ELF-1 (cell line): ENCODE measurements around the gene MBD3L3.
"Not testable (repeated sequence)": the region's sequence is repeated elsewhere in the genome, so short reads cannot be mapped to it uniquely, and the experiment has no call there.

Experiments
- DNase-seq: peaks from one replicate; pipeline ENCODE4 v3.0.0-alpha.2; 2016; ENCODE audit warnings: low read depth, low spot score

Gene MBD3L3

GRCh38 chr19:7058576-7058975, at the start of gene MBD3L3:
MBD3L3 (minus strand) TSS chr19:7058676; CDS start chr19:7058605, 71 bp downstream.
- not testable (repeated sequence) for DNase-seq

GRCh38 chr19:7106711-7107657, 48.5 kb upstream of the MBD3L3 start:
- DNase-seq = no peak

GRCh38 chr19:7104747-7105447, 46.4 kb upstream of the MBD3L3 start:
- DNase-seq = no peak

GRCh38 chr19:7101498-7102253, 43.2 kb upstream of the MBD3L3 start:
- no peak for DNase-seq

GRCh38 chr19:7099597-7099921, 41.1 kb upstream of the MBD3L3 start:
- peak; percentile 86 for DNase-seq

- DNase-seq = peak; percentile 96
Observed at GRCh38 chr19:7098701-7099596, 40.5 kb upstream of the MBD3L3 start.

DNA sequence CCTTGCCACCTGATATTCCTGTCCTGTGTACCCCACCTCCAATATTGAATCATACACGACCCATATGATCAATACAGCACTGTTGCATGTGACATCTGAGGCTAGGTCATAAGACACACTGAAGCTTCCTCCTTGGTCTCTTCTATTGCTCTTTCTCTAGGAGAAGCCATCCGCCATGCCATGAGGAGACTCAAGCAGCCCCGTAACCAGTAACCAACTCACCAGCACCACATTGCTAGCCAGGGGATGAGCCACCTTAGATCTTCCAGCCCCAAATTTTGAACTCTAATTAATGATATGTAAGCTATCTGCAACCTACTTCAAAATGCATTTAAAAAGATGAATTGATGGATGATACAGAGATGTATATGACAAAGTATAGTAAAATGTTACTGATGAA, 39.6 kb upstream of the MBD3L3 start:
- DNase-seq = no peak

DNA sequence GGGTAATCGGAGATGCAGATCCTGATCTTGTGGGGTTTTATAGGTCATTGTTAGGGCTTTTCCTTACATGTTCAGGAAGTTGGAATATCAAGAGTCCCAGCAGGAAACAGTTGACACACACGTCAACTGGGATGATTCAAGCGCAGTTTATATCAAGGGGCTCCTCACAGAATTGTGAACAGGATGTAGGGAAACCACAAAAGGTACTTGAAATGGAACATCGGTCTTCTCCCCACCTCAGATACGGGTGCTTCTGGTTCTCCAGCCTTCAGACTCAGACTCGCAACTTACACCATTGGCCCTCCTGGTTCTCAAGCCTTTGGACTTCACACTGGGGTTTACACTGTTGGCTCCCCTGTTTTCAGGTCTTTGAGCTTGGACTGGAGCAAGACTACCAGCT, 30.5 kb upstream of the MBD3L3 start:
- DNase-seq = no peak

DNA sequence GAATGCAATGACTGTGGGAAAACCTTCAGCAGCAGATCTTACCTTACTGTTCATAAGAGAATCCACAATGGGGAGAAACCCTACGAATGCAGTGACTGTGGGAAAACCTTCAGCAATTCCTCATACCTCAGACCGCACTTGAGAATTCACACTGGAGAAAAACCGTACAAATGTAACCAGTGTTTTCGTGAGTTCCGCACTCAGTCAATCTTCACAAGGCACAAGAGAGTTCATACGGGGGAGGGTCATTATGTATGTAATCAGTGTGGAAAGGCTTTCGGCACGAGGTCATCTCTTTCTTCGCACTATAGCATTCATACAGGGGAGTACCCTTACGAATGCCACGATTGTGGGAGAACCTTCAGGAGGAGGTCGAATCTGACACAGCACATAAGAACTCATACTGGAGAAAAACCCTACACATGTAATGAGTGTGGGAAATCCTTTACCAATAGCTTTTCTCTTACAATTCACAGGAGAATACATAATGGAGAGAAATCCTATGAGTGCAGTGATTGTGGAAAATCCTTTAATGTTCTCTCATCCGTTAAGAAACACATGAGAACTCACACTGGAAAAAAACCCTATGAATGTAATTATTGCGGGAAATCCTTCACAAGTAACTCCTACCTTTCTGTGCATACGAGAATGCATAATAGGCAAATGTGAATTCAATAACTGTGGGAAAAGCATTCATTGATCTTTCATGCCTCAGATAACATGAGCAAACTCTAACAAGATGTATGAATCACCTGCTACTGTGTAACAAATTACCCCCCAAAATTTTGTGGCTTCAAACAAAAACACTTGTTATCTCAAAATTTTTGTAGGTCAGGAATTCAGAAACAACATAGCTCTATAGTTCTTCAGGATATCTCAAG, 24.8 kb upstream of the MBD3L3 start:
- no peak for DNase-seq

DNA sequence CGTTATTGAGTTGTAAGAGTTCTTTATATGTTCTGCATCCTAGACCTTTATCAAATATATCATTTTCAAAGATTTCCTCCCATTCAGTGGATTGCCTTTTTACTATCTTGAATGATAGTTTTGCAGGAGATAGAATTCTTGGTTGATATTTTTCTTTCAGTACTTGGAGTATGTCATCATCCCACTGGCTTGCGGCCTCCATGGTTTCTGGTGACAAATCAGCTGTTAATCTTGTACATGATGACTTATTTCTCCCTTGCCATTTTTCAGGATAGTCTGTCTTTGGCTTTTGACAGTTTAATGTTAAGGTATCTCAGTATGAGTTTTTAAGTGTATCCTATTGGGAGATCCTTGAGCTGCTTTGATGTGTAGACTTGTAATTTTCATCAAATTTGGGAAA, 19.5 kb upstream of the MBD3L3 start:
- no peak for DNase-seq

- DNase-seq = no peak
Observed at GRCh38 chr19:7076151-7076550, 17.7 kb upstream of the MBD3L3 start.

- no peak for DNase-seq
Observed at GRCh38 chr19:7074705-7075282, 16.3 kb upstream of the MBD3L3 start.

DNA sequence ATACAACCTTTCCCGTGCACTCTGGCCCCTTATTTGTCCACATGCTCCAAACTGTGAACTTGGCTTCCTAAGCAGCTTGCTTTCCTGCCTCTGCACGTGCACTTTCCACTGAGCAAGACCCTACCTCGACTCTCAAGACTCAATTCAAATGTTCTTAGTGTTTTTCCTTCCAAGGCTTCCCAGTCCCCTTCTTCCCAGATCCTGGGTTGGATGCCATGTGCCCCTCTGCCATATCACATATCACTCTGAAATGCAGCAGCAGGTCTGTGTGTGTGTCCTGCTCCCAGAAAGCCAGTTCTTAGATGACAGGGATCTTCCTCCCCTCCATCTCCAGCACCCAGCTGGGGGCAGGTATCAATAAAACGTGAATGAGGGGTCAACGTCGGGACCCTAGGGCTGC, 14.1 kb upstream of the MBD3L3 start:
- DNase-seq = no peak

DNA sequence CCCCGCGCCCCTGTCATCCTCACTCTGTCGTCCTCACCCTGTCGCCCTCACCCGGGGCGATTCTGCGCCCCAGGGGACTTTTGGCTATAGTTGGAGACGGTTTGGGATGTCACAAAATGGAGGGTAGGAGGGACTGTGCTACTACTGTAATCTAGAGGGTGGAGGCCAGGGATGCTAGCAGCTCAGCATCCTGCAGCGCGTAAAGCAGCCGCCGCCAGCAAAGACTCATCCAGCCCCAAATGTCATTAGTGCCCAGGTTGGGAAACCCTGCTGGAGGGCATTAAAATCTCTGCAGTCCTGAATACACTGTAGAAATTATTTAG, 11.4 kb upstream of the MBD3L3 start:
- no peak for DNase-seq

GRCh38 chr19:7069042-7069903, 10.8 kb upstream of the MBD3L3 start, which contains the start of gene ZNF557:
ZNF557 (plus strand) TSS chr19:7069703; CDS start chr19:7075075, 5,372 bp downstream.
- DNase-seq = peak; percentile 96

DNA sequence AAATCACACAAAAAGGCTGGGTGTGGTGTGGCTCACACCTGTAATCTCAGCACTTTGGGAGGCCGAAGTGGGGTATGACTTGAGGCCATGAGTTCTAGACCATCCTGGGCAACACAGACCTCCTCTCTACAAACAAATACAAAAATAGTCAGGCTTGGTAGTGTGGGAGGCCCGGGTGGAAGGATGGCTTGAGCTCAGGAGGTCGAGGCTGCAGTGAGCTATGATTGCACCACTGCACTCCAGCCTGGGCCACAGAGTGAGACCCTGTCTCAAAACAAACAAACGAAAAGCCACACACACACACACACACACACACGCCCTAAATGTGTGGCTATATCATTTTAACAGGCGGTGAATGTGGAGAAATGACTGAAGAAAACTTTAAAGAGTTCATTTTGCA, 10.1 kb upstream of the MBD3L3 start:
- DNase-seq = no peak

GRCh38 chr19:7067716-7068115, 9.2 kb upstream of the MBD3L3 start:
- no peak for DNase-seq

DNA sequence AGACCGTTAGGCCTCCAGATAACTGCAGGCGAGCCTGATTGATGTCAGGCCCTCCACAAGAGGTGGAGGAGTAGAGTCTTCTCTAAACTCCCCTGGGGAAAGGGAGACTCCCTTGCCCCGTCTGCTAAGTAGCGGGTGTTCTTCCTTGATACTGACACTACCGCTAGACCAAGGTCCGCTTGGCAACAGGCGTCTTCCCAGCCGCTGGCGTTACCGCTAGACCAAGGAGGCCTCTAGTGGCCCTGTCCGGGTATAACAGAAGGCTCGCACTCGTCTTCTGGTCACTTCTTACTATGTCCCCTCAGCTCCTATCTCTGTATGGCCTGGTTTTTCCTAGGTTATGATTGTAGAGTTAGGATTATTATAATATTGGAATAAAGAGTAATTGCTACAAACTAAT, 8.6 kb upstream of the MBD3L3 start:
- peak; percentile 56 for DNase-seq
